HEK293 (cell line): ENCODE measurements around the gene ILRUN.

Experiments
- HOXA7 ChIP-seq: sonication (generic); formaldehyde crosslinking; IDR thresholded peaks from 2 replicates; pipeline ENCODE4 v1.8.1; 2022; ENCODE audit warnings: missing genetic modification reagents, borderline replicate concordance
- KLF1 ChIP-seq: fragments of 450-650 bp; formaldehyde crosslinking; IDR thresholded peaks from 2 replicates; pipeline ENCODE4 v1.5.1; 2016; ENCODE audit warnings: missing biosample characterization, missing genetic modification characterization
- KLF16 ChIP-seq: fragments of 450-650 bp; formaldehyde crosslinking; IDR thresholded peaks from 2 replicates; pipeline ENCODE4 v1.5.1; 2017; ENCODE audit warnings: missing biosample characterization, missing genetic modification characterization
- MYNN ChIP-seq: fragments of 450-650 bp; formaldehyde crosslinking; IDR thresholded peaks from 2 replicates; pipeline ENCODE4 v1.5.1; 2016; ENCODE audit warnings: missing biosample characterization, missing genetic modification characterization, borderline replicate concordance
- SP2 ChIP-seq: fragments of 450-650 bp; formaldehyde crosslinking; IDR thresholded peaks from 2 replicates; pipeline ENCODE4 v1.5.1; 2016; ENCODE audit warnings: missing biosample characterization, missing genetic modification characterization
- YY1 ChIP-seq: fragments of 450-650 bp; formaldehyde crosslinking; IDR thresholded peaks from 2 replicates; pipeline ENCODE4 v1.5.1; 2018; ENCODE audit warnings: missing biosample characterization, missing genetic modification characterization
- ZFP37 ChIP-seq: fragments of 450-650 bp; formaldehyde crosslinking; IDR thresholded peaks from 2 replicates; pipeline ENCODE4 v1.5.1; 2016; ENCODE audit warnings: missing biosample characterization, missing genetic modification characterization
- ZNF140 ChIP-seq: fragments of 450-650 bp; formaldehyde crosslinking; IDR thresholded peaks from 2 replicates; pipeline ENCODE4 v1.5.1; 2016; ENCODE audit warnings: missing biosample characterization, missing genetic modification characterization
- ZNF16 ChIP-seq: fragments of 450-650 bp; formaldehyde crosslinking; IDR thresholded peaks from 2 replicates; pipeline ENCODE4 v1.5.1; 2016; ENCODE audit warnings: low read depth, missing biosample characterization, missing genetic modification characterization
- ZNF175 ChIP-seq: fragments of 450-650 bp; formaldehyde crosslinking; IDR thresholded peaks from 2 replicates; pipeline ENCODE4 v1.5.1; 2016; ENCODE audit warnings: missing biosample characterization, missing genetic modification characterization
- ZNF202 ChIP-seq: fragments of 450-650 bp; formaldehyde crosslinking; IDR thresholded peaks from 2 replicates; pipeline ENCODE4 v1.5.1; 2016; ENCODE audit warnings: missing biosample characterization, missing genetic modification characterization, borderline replicate concordance
- ZNF266 ChIP-seq: fragments of 450-650 bp; formaldehyde crosslinking; IDR thresholded peaks from 2 replicates; pipeline ENCODE4 v1.5.1; 2016; ENCODE audit warnings: missing biosample characterization, missing genetic modification characterization, low read depth
- ZNF292 ChIP-seq: fragments of 450-650 bp; formaldehyde crosslinking; IDR thresholded peaks from 2 replicates; pipeline ENCODE4 v1.5.1; 2016; ENCODE audit warnings: low read depth, missing biosample characterization, missing genetic modification characterization, borderline replicate concordance
- ZNF433 ChIP-seq: fragments of 450-650 bp; formaldehyde crosslinking; IDR thresholded peaks from 2 replicates; pipeline ENCODE4 v1.5.1; 2016; ENCODE audit warnings: missing biosample characterization, missing genetic modification characterization, low read depth
- ZNF48 ChIP-seq: fragments of 450-650 bp; formaldehyde crosslinking; IDR thresholded peaks from 2 replicates; pipeline ENCODE4 v1.5.1; 2016; ENCODE audit warnings: missing biosample characterization, missing genetic modification characterization
- ZNF514 ChIP-seq: fragments of 450-650 bp; formaldehyde crosslinking; IDR thresholded peaks from 2 replicates; pipeline ENCODE4 v1.5.1; 2016; ENCODE audit warnings: missing biosample characterization, missing genetic modification characterization
- ZNF600 ChIP-seq: fragments of 450-650 bp; formaldehyde crosslinking; IDR thresholded peaks from 2 replicates; pipeline ENCODE4 v1.5.1; 2016; ENCODE audit warnings: missing biosample characterization, missing genetic modification characterization
- ZNF610 ChIP-seq: fragments of 450-650 bp; formaldehyde crosslinking; IDR thresholded peaks from 2 replicates; pipeline ENCODE4 v1.5.1; 2016; ENCODE audit warnings: missing biosample characterization, missing genetic modification characterization, borderline replicate concordance
- ZNF623 ChIP-seq: fragments of 450-650 bp; formaldehyde crosslinking; IDR thresholded peaks from 2 replicates; pipeline ENCODE4 v1.5.1; 2016; ENCODE audit warnings: missing biosample characterization, missing genetic modification characterization
- ZNF624 ChIP-seq: fragments of 450-650 bp; formaldehyde crosslinking; IDR thresholded peaks from 2 replicates; pipeline ENCODE4 v1.5.1; 2017; ENCODE audit warnings: missing biosample characterization, missing genetic modification characterization
- ZNF664 ChIP-seq: fragments of 450-650 bp; formaldehyde crosslinking; IDR thresholded peaks from 2 replicates; pipeline ENCODE4 v1.5.1; 2016; ENCODE audit warnings: missing biosample characterization, missing genetic modification characterization
- ZNF701 ChIP-seq: fragments of 450-650 bp; formaldehyde crosslinking; IDR thresholded peaks from 2 replicates; pipeline ENCODE4 v1.5.1; 2016; ENCODE audit warnings: missing biosample characterization, missing genetic modification characterization
- ZNF768 ChIP-seq: fragments of 450-650 bp; formaldehyde crosslinking; IDR thresholded peaks from 2 replicates; pipeline ENCODE4 v1.5.1; 2018; ENCODE audit warnings: missing biosample characterization, mild to moderate bottlenecking, missing genetic modification characterization
- ZNF837 ChIP-seq: fragments of 450-650 bp; formaldehyde crosslinking; IDR thresholded peaks from 2 replicates; pipeline ENCODE4 v1.5.1; 2016; ENCODE audit warnings: missing biosample characterization, missing genetic modification characterization
- ZSCAN30 ChIP-seq: fragments of 450-650 bp; IDR thresholded peaks from 2 replicates; pipeline ENCODE4 v1.5.1; 2018; ENCODE audit warnings: missing biosample characterization, mild to moderate bottlenecking, missing genetic modification characterization, moderate library complexity
- TF ChIP-seq, protein P1 (sequence below): fragments of 450-650 bp; formaldehyde crosslinking; IDR thresholded peaks from 2 replicates; pipeline ENCODE4 v1.5.1; 2016; ENCODE audit warnings: missing biosample characterization, missing genetic modification characterization
- TF ChIP-seq, protein P2 (sequence below): fragments of 450-650 bp; formaldehyde crosslinking; IDR thresholded peaks from 2 replicates; pipeline ENCODE4 v1.5.1; 2016; ENCODE audit warnings: missing biosample characterization, missing genetic modification characterization
- TF ChIP-seq, protein P3 (sequence below): fragments of 450-650 bp; formaldehyde crosslinking; IDR thresholded peaks from 2 replicates; pipeline ENCODE4 v1.5.1; 2016; ENCODE audit warnings: missing biosample characterization, missing genetic modification characterization
- TF ChIP-seq, protein P4 (sequence below): IDR thresholded peaks from 2 replicates; pipeline ENCODE4 v1.6.1; 2011; ENCODE audit warnings: mild to moderate bottlenecking, low read depth, low read length, borderline replicate concordance
- TF ChIP-seq, protein P5 (sequence below): fragments of 450-650 bp; formaldehyde crosslinking; IDR thresholded peaks from 2 replicates; pipeline ENCODE4 v1.5.1; 2016; ENCODE audit warnings: missing biosample characterization, missing genetic modification characterization, borderline replicate concordance

The ILRUN gene

DNA sequence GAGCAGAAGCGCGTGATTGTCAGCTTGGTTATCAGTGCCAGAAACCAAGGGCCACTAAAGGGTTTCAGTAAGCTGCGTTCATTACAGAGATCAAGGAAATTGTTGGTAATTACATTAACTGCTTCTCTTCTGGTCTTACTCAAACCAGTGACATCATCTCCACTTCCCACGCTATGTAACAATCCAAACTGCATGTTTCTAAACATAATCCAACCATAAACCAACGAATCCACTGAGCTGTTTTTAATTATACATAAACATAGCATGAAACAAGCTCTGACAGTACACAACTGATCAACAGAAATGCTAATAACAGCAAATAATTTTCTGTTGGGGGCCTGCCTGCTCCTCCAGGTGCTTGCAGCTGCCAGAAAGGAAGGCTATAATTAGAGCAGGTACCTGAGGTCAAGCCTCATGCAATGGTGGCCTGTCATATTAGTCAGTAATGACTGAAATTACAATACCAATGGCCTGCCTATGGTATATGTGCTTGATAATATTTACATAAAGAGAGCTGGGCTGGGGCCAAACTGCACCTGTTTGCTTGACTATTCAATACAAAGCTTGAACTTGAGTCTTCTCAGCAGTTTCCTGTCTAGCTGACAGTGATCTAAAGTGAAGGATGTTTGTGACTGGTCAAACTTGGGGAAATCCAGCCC is 40.1 kb downstream of the ILRUN start (continued):
- no peak for TF ChIP-seq ZNF48 (tag by site-specific recombination)
- TF ChIP-seq ZNF701, result no peak
- no peak for TF ChIP-seq ZNF292 (tag by site-specific recombination)
- TF ChIP-seq, protein P1, sequence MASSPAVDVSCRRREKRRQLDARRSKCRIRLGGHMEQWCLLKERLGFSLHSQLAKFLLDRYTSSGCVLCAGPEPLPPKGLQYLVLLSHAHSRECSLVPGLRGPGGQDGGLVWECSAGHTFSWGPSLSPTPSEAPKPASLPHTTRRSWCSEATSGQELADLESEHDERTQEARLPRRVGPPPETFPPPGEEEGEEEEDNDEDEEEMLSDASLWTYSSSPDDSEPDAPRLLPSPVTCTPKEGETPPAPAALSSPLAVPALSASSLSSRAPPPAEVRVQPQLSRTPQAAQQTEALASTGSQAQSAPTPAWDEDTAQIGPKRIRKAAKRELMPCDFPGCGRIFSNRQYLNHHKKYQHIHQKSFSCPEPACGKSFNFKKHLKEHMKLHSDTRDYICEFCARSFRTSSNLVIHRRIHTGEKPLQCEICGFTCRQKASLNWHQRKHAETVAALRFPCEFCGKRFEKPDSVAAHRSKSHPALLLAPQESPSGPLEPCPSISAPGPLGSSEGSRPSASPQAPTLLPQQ (tag by site-specific recombination), result peak; percentile 78
- peak; percentile 39; the same call in 1 of the 2 replicates for TF ChIP-seq ZNF664 (tag by site-specific recombination)
- TF ChIP-seq, protein P2, sequence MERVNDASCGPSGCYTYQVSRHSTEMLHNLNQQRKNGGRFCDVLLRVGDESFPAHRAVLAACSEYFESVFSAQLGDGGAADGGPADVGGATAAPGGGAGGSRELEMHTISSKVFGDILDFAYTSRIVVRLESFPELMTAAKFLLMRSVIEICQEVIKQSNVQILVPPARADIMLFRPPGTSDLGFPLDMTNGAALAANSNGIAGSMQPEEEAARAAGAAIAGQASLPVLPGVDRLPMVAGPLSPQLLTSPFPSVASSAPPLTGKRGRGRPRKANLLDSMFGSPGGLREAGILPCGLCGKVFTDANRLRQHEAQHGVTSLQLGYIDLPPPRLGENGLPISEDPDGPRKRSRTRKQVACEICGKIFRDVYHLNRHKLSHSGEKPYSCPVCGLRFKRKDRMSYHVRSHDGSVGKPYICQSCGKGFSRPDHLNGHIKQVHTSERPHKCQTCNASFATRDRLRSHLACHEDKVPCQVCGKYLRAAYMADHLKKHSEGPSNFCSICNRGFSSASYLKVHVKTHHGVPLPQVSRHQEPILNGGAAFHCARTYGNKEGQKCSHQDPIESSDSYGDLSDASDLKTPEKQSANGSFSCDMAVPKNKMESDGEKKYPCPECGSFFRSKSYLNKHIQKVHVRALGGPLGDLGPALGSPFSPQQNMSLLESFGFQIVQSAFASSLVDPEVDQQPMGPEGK (tag by site-specific recombination), result peak; percentile 49; the same call in 1 of the 2 replicates
- no peak for TF ChIP-seq ZNF266 (tag by site-specific recombination)
- TF ChIP-seq, protein P3, sequence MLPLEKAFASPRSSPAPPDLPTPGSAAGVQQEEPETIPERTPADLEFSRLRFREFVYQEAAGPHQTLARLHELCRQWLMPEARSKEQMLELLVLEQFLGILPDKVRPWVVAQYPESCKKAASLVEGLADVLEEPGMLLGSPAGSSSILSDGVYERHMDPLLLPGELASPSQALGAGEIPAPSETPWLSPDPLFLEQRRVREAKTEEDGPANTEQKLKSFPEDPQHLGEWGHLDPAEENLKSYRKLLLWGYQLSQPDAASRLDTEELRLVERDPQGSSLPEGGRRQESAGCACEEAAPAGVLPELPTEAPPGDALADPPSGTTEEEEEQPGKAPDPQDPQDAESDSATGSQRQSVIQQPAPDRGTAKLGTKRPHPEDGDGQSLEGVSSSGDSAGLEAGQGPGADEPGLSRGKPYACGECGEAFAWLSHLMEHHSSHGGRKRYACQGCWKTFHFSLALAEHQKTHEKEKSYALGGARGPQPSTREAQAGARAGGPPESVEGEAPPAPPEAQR (tag by site-specific recombination), result no peak
- TF ChIP-seq ZNF514 (tag by site-specific recombination), result no peak
- no peak for TF ChIP-seq ZNF610
- no peak for TF ChIP-seq ZNF768 (tag by site-specific recombination)
- TF ChIP-seq ZNF16 (tag by site-specific recombination), result no peak
- no peak for TF ChIP-seq ZNF175 (tag by site-specific recombination)
- no peak for TF ChIP-seq HOXA7
- TF ChIP-seq ZNF837 (tag by site-specific recombination), result no peak
- TF ChIP-seq SP2 (tag by site-specific recombination), result 0 out of 2 replicates have a peak, but pooled peaks have one; percentile 7
- TF ChIP-seq, protein P4, sequence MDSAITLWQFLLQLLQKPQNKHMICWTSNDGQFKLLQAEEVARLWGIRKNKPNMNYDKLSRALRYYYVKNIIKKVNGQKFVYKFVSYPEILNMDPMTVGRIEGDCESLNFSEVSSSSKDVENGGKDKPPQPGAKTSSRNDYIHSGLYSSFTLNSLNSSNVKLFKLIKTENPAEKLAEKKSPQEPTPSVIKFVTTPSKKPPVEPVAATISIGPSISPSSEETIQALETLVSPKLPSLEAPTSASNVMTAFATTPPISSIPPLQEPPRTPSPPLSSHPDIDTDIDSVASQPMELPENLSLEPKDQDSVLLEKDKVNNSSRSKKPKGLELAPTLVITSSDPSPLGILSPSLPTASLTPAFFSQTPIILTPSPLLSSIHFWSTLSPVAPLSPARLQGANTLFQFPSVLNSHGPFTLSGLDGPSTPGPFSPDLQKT, result no peak
- peak; percentile 80 for TF ChIP-seq ZNF600 (tag by site-specific recombination)
- no peak for TF ChIP-seq ZSCAN30 (tag by site-specific recombination)
- TF ChIP-seq ZNF433, result no peak
- no peak for TF ChIP-seq KLF16 (tag by site-specific recombination)
- no peak for TF ChIP-seq ZNF202 (tag by site-specific recombination)
- no peak for TF ChIP-seq YY1 (tag by site-specific recombination)
- TF ChIP-seq ZFP37 (tag by site-specific recombination), result no peak
- no peak; the same call in none of the 2 replicates for TF ChIP-seq ZNF623 (tag by site-specific recombination)
- TF ChIP-seq ZNF624 (tag by site-specific recombination), result no peak
- TF ChIP-seq KLF1, result no peak
- TF ChIP-seq, protein P5, sequence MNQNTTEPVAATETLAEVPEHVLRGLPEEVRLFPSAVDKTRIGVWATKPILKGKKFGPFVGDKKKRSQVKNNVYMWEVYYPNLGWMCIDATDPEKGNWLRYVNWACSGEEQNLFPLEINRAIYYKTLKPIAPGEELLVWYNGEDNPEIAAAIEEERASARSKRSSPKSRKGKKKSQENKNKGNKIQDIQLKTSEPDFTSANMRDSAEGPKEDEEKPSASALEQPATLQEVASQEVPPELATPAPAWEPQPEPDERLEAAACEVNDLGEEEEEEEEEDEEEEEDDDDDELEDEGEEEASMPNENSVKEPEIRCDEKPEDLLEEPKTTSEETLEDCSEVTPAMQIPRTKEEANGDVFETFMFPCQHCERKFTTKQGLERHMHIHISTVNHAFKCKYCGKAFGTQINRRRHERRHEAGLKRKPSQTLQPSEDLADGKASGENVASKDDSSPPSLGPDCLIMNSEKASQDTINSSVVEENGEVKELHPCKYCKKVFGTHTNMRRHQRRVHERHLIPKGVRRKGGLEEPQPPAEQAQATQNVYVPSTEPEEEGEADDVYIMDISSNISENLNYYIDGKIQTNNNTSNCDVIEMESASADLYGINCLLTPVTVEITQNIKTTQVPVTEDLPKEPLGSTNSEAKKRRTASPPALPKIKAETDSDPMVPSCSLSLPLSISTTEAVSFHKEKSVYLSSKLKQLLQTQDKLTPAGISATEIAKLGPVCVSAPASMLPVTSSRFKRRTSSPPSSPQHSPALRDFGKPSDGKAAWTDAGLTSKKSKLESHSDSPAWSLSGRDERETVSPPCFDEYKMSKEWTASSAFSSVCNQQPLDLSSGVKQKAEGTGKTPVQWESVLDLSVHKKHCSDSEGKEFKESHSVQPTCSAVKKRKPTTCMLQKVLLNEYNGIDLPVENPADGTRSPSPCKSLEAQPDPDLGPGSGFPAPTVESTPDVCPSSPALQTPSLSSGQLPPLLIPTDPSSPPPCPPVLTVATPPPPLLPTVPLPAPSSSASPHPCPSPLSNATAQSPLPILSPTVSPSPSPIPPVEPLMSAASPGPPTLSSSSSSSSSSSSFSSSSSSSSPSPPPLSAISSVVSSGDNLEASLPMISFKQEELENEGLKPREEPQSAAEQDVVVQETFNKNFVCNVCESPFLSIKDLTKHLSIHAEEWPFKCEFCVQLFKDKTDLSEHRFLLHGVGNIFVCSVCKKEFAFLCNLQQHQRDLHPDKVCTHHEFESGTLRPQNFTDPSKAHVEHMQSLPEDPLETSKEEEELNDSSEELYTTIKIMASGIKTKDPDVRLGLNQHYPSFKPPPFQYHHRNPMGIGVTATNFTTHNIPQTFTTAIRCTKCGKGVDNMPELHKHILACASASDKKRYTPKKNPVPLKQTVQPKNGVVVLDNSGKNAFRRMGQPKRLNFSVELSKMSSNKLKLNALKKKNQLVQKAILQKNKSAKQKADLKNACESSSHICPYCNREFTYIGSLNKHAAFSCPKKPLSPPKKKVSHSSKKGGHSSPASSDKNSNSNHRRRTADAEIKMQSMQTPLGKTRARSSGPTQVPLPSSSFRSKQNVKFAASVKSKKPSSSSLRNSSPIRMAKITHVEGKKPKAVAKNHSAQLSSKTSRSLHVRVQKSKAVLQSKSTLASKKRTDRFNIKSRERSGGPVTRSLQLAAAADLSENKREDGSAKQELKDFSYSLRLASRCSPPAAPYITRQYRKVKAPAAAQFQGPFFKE (tag by site-specific recombination), result no peak
- no peak for TF ChIP-seq MYNN (tag by site-specific recombination)
- no peak for TF ChIP-seq ZNF140 (tag by site-specific recombination)
